Activated naive CD8-positive, alpha-beta T cell treated with anti-CD3 and anti-CD28 coated beads, Interleukin-2, amount 10 ng/mL, durations not matched to agents 7 days and 5 days (primary cell): ENCODE data around the gene RETREG3. TPM values are rescaled to one million over a fixed set of nuclear protein-coding genes. Genes with fewer than 3 reads are reported as not detected.
"Not testable (repeated sequence)": the region's sequence is repeated elsewhere in the genome, so short reads cannot be mapped to it uniquely, and the experiment has no call there.

Source experiments
- ATAC-seq: fragments of 150-1000 bp; cut with Tn5 transposase; one replicate; pipeline ENCODE4 v1.10.0; 2021; ENCODE audit warnings: low read depth, moderate library complexity
- POLR2A ChIA-PET: fragments of 350-600 bp; sonication (Branson Sonifier 250); formaldehyde crosslinking; loops from one replicate; lab custom pipeline; 2021; ENCODE audit warnings: antibody characterized with exemption; lab: Charles Lee
- DNase-seq: peaks from one replicate; pipeline ENCODE4 v3.0.0; 2021
- H3K27ac Mint-ChIP-seq: one replicate; pipeline ENCODE4 v1.8.0; 2022; ENCODE audit warnings: mild to moderate bottlenecking, mixed read lengths
- H3K27me3 Mint-ChIP-seq: one replicate; pipeline ENCODE4 v1.8.0; 2022; ENCODE audit warnings: mild to moderate bottlenecking, moderate library complexity, mixed read lengths
- H3K36me3 Mint-ChIP-seq: one replicate; pipeline ENCODE4 v1.8.0; 2021; ENCODE audit warnings: mild to moderate bottlenecking, mixed read lengths
- H3K4me1 Mint-ChIP-seq: one replicate; pipeline ENCODE4 v1.8.0; 2021; ENCODE audit warnings: mixed read lengths
- H3K4me3 Mint-ChIP-seq: one replicate; pipeline ENCODE4 v1.8.0; 2022; ENCODE audit warnings: mild to moderate bottlenecking, moderate library complexity, mixed read lengths
- H3K9me3 Mint-ChIP-seq: one replicate; pipeline ENCODE4 v1.8.0; 2021; ENCODE audit warnings: mixed read lengths
- total RNA-seq, 2 experiments: library from RNA; stranded (reverse); gene quantifications; one replicate each; pipeline ENCODE4 v1.2.3, GENCODE V29; 2021

Gene RETREG3
- total RNA-seq, 2 experiments from 2014 or later = 82.2 to 82.3 TPM

DNA sequence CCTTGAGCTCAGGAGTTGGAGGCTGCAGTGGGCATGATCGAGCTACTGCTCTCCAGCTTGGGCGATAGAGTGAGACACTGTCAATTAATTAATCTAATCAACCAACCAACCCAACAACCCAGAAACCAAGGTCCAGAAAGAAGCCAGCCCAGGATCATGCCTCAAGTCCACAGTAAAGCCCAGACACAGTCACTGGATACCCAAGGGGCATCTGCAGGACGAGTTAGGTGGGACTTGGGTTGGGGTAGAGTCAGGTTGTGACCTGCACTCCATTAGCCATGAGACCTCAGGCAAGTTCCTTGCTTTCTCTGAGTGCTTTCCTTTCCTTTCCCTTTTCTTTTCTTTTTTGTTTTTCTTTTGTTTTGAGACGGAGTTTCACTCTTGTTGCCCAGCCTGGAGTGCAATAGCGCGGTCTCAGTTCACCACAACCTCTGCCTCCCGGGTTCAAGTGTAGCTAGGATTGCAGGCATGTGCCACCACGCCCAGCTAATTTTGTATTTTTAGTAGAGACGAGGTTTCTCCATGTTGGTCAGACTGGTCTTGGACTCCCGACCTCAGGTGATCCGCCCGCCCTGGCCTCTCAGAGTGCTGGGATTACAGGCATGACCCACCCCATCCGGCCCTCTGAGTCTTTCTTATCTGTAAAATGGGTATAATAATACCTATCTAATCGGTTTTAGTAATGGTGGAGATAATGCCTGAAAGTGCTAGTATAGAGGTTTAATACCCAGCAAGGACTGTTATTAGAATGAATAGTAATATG, 60.0 kb downstream of the RETREG3 start:
- DNase-seq (no peak), ATAC-seq (no peak)
- Mint-ChIP-seq H3K4me3 (peak overlapping the region; percentile 14), H3K36me3 (peaks cover 5% of the 10 kb centered on the region), H3K27me3 (no peaks in the 10 kb centered on the region), H3K27ac (no peak overlapping the region), H3K4me1 (peaks cover 15% of the 10 kb centered on the region), H3K9me3 (no peaks in the 10 kb centered on the region)
- POLR2A ChIA-PET = interaction anchor here (0.8 to 2.4 kb wide), 3 partner anchors 13 to 249 kb away, joined by 3 to 13 read pairs (median 3); partner anchors contain the start of genes NAGLU and PSMC3IP

DNA sequence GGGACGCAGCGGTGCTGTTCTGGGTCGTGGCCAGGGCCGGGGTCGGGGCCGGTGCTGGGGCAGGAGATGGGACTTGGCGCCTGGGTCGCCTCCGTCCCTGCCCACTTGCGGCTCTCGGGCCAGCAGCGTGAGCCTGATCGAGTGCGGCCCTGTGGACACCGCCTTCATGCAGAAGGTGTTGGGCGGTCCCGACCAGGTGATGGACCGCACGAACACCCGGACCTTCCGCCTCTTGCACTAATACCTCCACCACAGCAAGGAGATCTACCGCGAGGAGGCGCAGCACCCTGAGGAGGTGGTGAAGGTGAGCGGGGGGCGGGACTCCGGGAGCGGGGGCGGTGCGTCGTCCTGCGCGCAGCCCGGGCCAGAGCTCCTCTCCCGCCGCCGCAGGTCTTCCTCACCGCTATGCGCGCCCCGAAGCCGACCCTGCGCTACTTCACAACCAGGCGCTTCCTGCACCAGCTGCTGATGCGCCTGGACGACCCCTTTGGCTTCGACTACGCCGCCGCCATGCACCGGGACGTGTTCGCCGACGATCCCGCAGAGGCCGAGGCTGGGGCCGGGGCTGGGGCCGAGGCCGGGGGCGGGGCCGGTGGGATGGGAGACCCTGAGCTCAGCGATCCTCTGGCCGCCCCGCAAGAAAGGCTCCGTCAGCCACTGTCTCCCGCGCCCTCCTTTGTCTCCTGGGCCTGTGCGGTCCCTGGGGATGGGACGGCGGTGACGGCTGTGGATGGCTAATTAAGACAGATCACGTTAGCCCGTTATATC, 60.9 kb downstream of the RETREG3 start:
- Mint-ChIP-seq H3K36me3 (peaks cover 7% of the 10 kb centered on the region), H3K4me3 (peak overlapping the region; percentile 48), H3K9me3 (no peaks in the 10 kb centered on the region), H3K27ac (peak overlapping the region; percentile 38), H3K4me1 (peaks cover 11% of the 10 kb centered on the region), H3K27me3 (no peaks in the 10 kb centered on the region)
- peak; percentile 88 for ATAC-seq
- POLR2A ChIA-PET = interaction anchor here (0.6 to 2.4 kb wide), 9 partner anchors 12 to 250 kb away, joined by 3 to 13 read pairs (median 3); partner anchors contain the start of genes MLX, NAGLU and PSMC3IP
- DNase-seq = peak; percentile 84

DNA sequence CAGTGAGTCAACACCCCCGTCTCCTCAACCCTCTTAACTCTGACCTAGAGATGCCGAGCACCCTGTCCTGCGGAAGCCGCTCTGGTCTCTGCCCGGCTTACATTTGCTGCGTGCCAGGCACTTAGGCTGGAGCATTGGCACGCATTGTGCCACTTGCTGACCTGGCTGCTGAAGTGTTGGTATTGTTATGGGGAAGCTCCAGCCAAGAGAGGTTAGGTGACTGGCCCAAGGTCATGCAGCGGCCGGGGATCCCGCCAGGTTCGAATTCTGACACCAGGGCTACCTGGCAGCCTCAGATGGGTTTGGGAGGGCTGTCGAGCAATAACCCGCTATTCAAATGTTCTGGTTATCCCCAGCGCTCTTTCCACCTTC, 61.5 kb downstream of the RETREG3 start:
- H3K4me1 Mint-ChIP-seq = peaks cover 11% of the 10 kb centered on the region
- POLR2A ChIA-PET = interaction anchor here (0.7 to 2.4 kb wide), 6 partner anchors 11 to 238 kb away, joined by 3 to 13 read pairs (median 4); partner anchors contain the start of genes MLX and NAGLU
- no peak overlapping the region for H3K27ac Mint-ChIP-seq
- H3K36me3 Mint-ChIP-seq = peaks cover 7% of the 10 kb centered on the region
- ATAC-seq (no peak), DNase-seq (no peak)
- peak overlapping the region; percentile 22 for H3K4me3 Mint-ChIP-seq
- no peaks in the 10 kb centered on the region for H3K9me3 Mint-ChIP-seq
- H3K27me3 Mint-ChIP-seq = no peaks in the 10 kb centered on the region

DNA sequence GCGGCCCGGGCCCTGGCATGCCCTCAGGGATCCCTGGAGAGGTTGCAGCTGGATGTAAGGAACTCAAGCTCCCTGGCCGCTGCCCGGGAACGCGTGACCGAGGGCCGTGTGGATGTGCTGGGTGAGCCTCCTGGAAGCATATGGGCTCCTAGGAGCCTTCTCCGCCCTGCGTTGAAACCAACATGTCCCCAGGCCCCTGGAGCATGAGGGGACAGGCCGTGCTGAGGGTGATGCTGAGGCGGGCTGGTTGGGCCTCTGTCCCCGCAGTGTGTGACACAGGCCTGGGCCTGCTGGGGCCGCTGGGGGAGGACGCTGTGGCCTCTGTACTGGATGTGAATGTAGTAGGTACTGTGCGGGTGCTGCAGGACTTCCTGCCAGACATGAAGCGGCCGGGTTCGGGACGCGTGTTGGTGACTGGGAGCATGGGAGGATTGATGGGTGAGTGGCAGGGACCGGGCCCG, 62.1 kb downstream of the RETREG3 start:
- POLR2A ChIA-PET = interaction anchor here (1.5 kb wide), 1 partner anchor 132 kb away, joined by 3 read pairs; no protein-coding TSS in a partner anchor
- peak overlapping the region; percentile 32 for H3K4me3 Mint-ChIP-seq
- H3K4me1 Mint-ChIP-seq = peaks cover 9% of the 10 kb centered on the region
- no peaks in the 10 kb centered on the region for H3K27me3 Mint-ChIP-seq
- H3K9me3 Mint-ChIP-seq = no peaks in the 10 kb centered on the region
- DNase-seq (no peak), ATAC-seq (no peak)
- H3K36me3 Mint-ChIP-seq = peaks cover 7% of the 10 kb centered on the region
- no peak overlapping the region for H3K27ac Mint-ChIP-seq

DNA sequence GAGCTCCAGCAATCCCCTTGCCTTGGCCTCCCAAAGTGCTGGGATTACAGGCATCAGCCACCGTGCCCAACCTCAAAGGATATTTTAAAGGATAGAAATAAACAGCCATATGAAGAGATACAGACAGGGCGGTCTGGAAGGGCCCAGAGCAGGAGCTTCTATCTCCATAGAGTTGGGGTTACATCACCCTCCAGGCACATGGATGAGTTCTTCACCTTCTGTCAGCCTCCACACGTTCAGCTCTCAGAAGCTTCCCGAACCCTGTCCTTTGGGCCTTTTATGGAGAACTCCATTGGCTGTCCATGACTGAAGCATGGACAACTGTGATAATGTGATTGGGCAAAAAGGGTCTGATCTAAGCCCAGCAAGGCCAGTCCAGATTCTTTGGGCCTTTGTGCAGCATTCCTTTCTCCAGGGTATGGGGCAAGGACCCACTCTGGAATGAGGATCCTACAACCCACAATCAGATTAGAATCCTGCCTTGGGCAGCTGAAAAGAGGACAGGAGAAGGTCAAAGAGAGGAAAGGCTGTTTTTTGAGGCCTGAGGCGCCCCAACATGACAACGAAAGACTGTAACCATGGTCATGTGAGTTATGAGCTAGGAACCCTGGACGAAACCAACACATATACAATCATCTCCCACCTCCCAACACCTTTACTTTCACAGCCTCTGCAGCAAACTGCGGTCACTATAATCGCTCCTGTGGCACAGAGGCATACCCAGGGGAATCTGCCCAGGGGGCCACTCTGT, 63.2 kb downstream of the RETREG3 start:
- POLR2A ChIA-PET, H3K9me3 Mint-ChIP-seq, H3K27me3 Mint-ChIP-seq, H3K4me3 Mint-ChIP-seq, H3K36me3 Mint-ChIP-seq, ATAC-seq, DNase-seq, H3K27ac Mint-ChIP-seq: not testable (repeated sequence)
- peaks cover 19% of the 10 kb centered on the region for H3K4me1 Mint-ChIP-seq

DNA sequence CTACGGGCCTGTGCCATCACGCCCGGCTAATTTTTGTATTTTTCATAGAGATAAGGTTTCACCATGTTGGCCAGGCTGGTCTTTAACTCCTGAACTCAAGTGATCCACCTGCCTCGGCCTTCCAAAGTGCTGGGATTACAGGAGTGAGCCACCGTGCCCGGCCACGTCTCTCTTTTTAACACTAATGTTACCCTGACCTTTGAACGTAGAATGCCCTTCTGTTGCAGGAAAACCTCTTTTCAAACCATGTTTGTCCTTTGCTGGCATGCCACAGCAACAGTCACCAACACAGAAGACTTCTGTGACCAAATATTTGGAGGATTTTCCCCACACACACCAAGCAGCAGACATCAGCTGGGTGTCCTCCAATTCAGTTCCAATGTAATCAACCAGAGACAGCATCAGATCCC, 64.3 kb downstream of the RETREG3 start:
- H3K4me3 Mint-ChIP-seq = no peak overlapping the region
- POLR2A ChIA-PET = no interaction called here
- DNase-seq (no peak), ATAC-seq (no peak)
- H3K36me3 Mint-ChIP-seq = peaks cover 7% of the 10 kb centered on the region
- no peak overlapping the region for H3K27ac Mint-ChIP-seq
- no peaks in the 10 kb centered on the region for H3K9me3 Mint-ChIP-seq
- peaks cover 25% of the 10 kb centered on the region for H3K4me1 Mint-ChIP-seq
- H3K27me3 Mint-ChIP-seq = no peaks in the 10 kb centered on the region

DNA sequence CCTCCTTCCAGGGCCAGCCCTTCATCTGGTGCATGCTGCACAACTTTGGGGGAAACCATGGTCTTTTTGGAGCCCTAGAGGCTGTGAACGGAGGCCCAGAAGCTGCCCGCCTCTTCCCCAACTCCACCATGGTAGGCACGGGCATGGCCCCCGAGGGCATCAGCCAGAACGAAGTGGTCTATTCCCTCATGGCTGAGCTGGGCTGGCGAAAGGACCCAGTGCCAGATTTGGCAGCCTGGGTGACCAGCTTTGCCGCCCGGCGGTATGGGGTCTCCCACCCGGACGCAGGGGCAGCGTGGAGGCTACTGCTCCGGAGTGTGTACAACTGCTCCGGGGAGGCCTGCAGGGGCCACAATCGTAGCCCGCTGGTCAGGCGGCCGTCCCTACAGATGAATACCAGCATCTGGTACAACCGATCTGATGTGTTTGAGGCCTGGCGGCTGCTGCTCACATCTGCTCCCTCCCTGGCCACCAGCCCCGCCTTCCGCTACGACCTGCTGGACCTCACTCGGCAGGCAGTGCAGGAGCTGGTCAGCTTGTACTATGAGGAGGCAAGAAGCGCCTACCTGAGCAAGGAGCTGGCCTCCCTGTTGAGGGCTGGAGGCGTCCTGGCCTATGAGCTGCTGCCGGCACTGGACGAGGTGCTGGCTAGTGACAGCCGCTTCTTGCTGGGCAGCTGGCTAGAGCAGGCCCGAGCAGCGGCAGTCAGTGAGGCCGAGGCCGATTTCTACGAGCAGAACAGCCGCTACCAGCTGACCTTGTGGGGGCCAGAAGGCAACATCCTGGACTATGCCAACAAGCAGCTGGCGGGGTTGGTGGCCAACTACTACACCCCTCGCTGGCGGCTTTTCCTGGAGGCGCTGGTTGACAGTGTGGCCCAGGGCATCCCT, 65.7 kb downstream of the RETREG3 start:
- Mint-ChIP-seq H3K27me3 (no peaks in the 10 kb centered on the region), H3K4me3 (no peak overlapping the region), H3K9me3 (no peaks in the 10 kb centered on the region), H3K4me1 (peaks cover 26% of the 10 kb centered on the region), H3K27ac (no peak overlapping the region), H3K36me3 (peaks cover 13% of the 10 kb centered on the region)
- POLR2A ChIA-PET = interaction anchor here (0.9 to 1.4 kb wide), 3 partner anchors 13 to 281 kb away, joined by 3 read pairs; partner anchors contain the start of genes BECN1 and MLX
- ATAC-seq (no peak), DNase-seq (no peak)

DNA sequence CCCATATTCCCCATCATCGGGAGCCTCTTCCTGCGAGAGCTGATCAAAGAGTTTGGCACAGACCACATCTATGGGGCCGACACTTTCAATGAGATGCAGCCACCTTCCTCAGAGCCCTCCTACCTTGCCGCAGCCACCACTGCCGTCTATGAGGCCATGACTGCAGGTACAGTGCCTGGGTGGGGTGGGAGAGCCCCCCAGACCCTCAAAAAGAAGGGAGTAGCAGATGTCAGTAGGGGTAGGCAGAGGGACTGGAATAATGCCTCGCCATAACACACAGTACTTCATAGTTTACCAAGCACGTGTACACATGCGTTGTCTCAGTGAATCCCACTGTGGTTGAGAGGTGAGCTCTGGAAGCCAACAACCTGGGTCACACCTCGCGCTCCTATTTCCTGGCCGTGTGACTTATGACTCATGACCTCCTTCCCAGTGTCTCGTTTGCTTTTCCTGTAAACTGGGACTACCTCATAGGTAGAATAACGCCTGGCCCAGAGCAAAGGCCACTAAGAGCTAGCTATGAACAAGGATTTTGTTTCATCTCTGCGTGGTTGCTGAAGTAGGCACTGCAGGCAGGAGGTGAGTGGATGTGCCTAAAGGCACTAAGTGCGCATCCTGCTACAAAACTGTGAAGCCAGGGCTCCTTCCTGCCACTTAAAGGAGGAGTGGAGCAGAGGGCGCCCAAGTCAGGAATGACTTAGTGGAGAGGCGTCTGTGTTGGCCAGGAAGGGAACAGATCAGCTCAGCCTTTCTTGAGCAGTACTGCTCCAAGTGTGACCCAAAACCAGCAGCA, 67.9 kb downstream of the RETREG3 start:
- H3K4me3 Mint-ChIP-seq = peak overlapping the region; percentile 78
- POLR2A ChIA-PET = interaction anchor here (0.7 to 2.1 kb wide), 9 partner anchors 9 to 826 kb away, joined by 3 to 19 read pairs (median 5); partner anchors contain the start of genes HSD17B1 and MLX
- no peaks in the 10 kb centered on the region for H3K9me3 Mint-ChIP-seq
- H3K27ac Mint-ChIP-seq = peak overlapping the region; percentile 88
- H3K27me3 Mint-ChIP-seq = no peaks in the 10 kb centered on the region
- peaks cover 16% of the 10 kb centered on the region for H3K36me3 Mint-ChIP-seq
- DNase-seq (peak; percentile 64), ATAC-seq (peak; percentile 37)
- peaks cover 32% of the 10 kb centered on the region for H3K4me1 Mint-ChIP-seq

DNA sequence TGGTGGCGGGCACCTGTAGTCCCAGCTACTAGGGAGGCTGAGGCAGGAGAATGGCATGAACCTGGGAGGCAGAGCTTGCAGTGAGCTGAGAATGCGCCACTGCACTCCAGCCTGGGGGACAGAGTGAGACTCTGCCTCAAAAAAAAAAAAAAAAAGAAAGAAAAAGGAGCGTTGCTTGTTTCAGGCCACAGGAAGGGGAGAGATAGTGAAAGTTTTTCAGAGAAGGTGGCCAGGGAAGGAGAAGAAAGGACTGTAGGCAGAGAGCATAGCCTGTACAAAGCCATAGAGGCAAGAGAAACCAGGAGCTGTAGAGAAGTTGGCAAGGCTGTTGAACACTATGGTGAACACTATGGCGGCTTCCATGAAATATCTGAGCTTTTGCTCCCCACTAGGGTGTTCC, 68.6 kb downstream of the RETREG3 start:
- not testable (repeated sequence) for H3K27me3 Mint-ChIP-seq, H3K9me3 Mint-ChIP-seq, DNase-seq, ATAC-seq
- peaks cover 17% of the 10 kb centered on the region for H3K36me3 Mint-ChIP-seq
- H3K4me1 Mint-ChIP-seq = peaks cover 34% of the 10 kb centered on the region
- H3K27ac Mint-ChIP-seq = peak overlapping the region; percentile 88
- peak overlapping the region; percentile 78 for H3K4me3 Mint-ChIP-seq
- POLR2A ChIA-PET = interaction anchor here (0.7 to 2.1 kb wide), 8 partner anchors 9 to 827 kb away, joined by 3 to 19 read pairs (median 4); partner anchors contain the start of genes HSD17B1 and MLX

DNA sequence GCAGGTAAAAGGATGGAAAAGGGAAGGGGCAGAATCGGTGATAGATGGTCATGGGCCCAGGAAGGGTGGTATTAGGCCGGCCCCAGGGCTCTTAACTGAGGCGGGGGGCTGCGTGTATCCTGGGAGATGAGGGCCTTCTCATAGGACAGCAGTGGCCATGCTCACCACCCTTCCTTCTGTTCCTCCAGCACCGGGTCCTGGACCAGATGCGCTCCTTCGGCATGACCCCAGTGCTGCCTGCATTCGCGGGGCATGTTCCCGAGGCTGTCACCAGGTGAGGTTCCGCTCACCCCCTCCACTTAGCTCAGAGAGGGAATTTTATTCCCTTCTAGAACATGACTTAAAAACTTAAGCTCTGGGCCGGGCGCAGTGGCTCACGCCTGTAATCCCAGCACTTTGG, 70.7 kb downstream of the RETREG3 start:
- Mint-ChIP-seq H3K4me1 (peaks cover 38% of the 10 kb centered on the region), H3K27me3 (peaks cover 2% of the 10 kb centered on the region), H3K9me3 (no peaks in the 10 kb centered on the region), H3K36me3 (peaks cover 12% of the 10 kb centered on the region), H3K4me3 (no peak overlapping the region), H3K27ac (no peak overlapping the region)
- ATAC-seq = no peak
- DNase-seq = no peak
- POLR2A ChIA-PET = interaction anchor here (1.4 kb wide), 1 partner anchor 29 kb away, joined by 4 read pairs; no protein-coding TSS in a partner anchor

DNA sequence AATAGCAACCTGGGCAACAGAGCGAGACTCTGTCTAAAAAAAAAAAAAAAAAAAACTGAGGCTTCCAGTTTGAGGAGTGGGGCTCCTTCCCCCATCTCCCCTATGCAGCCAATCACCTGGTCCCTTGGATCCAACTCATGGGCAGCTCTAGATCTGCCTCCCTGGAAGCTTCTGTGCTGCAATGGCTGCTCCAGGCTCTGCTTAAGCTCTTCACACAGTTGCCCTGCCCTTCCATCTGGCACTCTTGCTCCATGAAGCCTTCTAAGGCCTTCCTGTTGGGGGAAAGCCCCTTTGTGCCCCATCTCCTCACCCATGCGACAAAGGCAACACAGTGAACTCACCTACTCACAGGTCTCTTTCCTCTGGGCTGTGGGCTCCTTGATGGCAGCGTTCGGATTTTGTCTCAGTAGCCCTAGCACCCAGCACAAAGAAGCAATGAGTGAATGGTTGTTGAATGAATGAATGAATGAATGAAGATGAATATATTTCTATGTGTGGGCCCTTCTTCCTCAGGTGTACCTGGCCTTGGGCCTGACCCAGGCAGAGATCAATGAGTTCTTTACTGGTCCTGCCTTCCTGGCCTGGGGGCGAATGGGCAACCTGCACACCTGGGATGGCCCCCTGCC, 71.2 kb downstream of the RETREG3 start:
- Mint-ChIP-seq H3K4me3 (peak overlapping the region; percentile 88), H3K9me3 (no peaks in the 10 kb centered on the region), H3K27me3 (peaks cover 2% of the 10 kb centered on the region), H3K27ac (peak overlapping the region; percentile 61), H3K36me3 (peaks cover 11% of the 10 kb centered on the region), H3K4me1 (peaks cover 38% of the 10 kb centered on the region)
- POLR2A ChIA-PET = interaction anchor here (0.7 to 2.8 kb wide), 3 partner anchors 16 to 290 kb away, joined by 3 to 17 read pairs (median 9); partner anchors contain the start of gene MLX
- DNase-seq (no peak), ATAC-seq (no peak)
